Measurements from ENCODE around the gene FOXN3. TPM values are rescaled to one million over a fixed set of nuclear protein-coding genes. Genes with fewer than 3 reads are reported as not detected.

The FOXN3 gene
- total RNA-seq, 2 donors from 2014 or later, result 46.8 to 72.6 TPM

DNA sequence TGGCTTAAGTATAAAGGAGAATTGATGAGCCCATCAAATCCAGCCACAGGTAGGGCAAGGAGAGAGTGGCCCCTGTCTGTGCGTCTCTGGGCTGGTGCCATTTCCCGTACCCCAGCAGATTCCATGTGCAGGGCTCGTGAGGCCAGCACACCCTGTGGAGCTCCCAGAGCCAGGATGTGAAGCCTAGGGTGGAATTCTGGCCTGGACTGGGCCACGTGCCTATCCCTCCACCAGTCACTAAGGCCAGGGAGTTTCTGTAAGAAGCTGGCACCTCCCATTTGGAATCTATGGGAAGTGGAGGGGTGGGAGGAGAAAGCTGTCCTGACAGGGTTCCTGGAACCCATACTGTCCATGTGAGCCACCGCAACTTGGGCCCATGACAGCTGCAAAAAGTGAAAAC, 148.5 kb downstream of the FOXN3 start:
- no peak for DNase-seq
- no peak overlapping the region for H3K9ac ChIP-seq (ENCODE audit: low read depth in 2 of 2, low read length in 2 of 2)
- TF ChIP-seq, protein P1, sequence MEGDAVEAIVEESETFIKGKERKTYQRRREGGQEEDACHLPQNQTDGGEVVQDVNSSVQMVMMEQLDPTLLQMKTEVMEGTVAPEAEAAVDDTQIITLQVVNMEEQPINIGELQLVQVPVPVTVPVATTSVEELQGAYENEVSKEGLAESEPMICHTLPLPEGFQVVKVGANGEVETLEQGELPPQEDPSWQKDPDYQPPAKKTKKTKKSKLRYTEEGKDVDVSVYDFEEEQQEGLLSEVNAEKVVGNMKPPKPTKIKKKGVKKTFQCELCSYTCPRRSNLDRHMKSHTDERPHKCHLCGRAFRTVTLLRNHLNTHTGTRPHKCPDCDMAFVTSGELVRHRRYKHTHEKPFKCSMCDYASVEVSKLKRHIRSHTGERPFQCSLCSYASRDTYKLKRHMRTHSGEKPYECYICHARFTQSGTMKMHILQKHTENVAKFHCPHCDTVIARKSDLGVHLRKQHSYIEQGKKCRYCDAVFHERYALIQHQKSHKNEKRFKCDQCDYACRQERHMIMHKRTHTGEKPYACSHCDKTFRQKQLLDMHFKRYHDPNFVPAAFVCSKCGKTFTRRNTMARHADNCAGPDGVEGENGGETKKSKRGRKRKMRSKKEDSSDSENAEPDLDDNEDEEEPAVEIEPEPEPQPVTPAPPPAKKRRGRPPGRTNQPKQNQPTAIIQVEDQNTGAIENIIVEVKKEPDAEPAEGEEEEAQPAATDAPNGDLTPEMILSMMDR (IDR thresholded peaks at IDR 0.05), result no peak
- H3K27me3 ChIP-seq, result no peaks in the 10 kb centered on the region
- H3K4me1 ChIP-seq, result no peaks in the 10 kb centered on the region
- H3K27ac ChIP-seq, result no peak overlapping the region
- no peaks in the 10 kb centered on the region for H3K9me3 ChIP-seq
- intact Hi-C loops (cut with DNase I), result no loop called here
- H3K36me3 ChIP-seq, result no peaks in the 10 kb centered on the region
- H3K4me3 ChIP-seq, result no peak overlapping the region

DNA sequence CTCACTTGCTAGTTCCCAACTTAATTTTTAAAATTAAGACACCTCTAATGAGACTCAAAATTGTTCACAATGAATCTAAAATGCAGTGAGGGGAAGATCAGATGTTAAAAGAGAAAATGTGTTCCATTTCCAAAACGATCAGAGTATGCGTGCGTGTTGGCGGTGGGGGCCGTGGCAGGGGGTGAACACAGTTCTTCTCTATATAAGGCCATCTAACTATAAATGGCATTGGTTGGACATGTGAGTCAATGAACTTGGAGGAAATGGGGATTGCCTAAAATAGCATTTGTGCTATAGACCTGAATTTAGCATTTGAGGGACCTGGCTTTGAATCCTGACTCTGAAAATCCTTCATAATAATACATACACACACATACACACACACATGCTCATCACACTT, 149.4 kb downstream of the FOXN3 start:
- H3K27me3 ChIP-seq, result no peaks in the 10 kb centered on the region
- no peak for DNase-seq
- no peak overlapping the region for H3K27ac ChIP-seq
- intact Hi-C loops (cut with DNase I), result no loop called here
- H3K4me1 ChIP-seq, result no peaks in the 10 kb centered on the region
- H3K4me3 ChIP-seq, result no peak overlapping the region
- no peaks in the 10 kb centered on the region for H3K9me3 ChIP-seq
- H3K9ac ChIP-seq (ENCODE audit: low read depth in 2 of 2, low read length in 2 of 2), result no peak overlapping the region
- TF ChIP-seq, protein P1 (IDR thresholded peaks at IDR 0.05), result no peak
- H3K36me3 ChIP-seq, result no peaks in the 10 kb centered on the region

DNA sequence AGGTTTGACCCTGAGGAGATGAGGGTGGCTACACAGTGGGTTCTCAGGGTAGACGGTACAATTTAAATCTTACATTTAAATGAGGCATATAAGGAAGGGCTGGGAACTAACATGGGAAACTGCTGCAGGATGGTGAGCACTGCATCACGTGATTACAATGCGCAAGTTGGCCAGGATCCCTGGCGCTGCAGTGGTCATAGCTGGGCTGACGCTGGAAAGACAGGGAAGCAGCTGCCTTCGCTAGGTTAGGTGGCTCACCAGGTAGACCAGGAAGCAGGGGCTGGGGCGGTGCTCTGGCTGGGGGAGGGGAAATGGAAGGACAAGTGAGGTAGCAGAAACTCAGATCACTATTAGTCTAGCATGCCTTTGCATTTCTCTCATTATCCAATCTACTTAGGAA, 149.9 kb downstream of the FOXN3 start:
- H3K4me3 ChIP-seq, result no peak overlapping the region
- H3K9me3 ChIP-seq, result no peaks in the 10 kb centered on the region
- DNase-seq, result no peak
- H3K36me3 ChIP-seq, result no peaks in the 10 kb centered on the region
- no peak overlapping the region for H3K9ac ChIP-seq (ENCODE audit: low read depth in 2 of 2, low read length in 2 of 2)
- H3K27ac ChIP-seq, result no peak overlapping the region
- no peaks in the 10 kb centered on the region for H3K27me3 ChIP-seq
- TF ChIP-seq, protein P1 (IDR thresholded peaks at IDR 0.05), result no peak
- H3K4me1 ChIP-seq, result no peaks in the 10 kb centered on the region
- intact Hi-C loops (cut with DNase I), result no loop called here

DNA sequence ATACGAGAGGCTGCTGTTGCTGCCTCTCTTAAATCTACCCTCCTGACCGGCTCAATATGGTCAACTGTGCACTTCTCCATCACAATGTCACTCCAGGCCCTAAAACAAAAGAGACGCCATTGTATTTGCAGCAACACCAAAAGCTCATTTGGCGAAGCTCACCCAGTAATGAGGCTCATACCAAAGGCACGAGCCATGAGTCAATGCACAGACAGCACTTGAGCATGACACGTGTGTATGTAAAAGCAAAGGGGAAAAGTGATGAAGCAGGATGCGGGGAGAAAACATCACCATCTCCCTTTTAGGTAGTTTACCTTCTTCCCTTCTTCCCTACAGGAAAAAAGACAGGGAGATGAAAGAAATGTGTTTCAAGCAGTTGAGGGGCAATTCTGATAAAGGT, 150.3 kb downstream of the FOXN3 start:
- H3K27me3 ChIP-seq, result no peaks in the 10 kb centered on the region
- H3K9me3 ChIP-seq, result no peaks in the 10 kb centered on the region
- TF ChIP-seq, protein P1 (IDR thresholded peaks at IDR 0.05), result no peak
- no peak for DNase-seq
- H3K9ac ChIP-seq (ENCODE audit: low read depth in 2 of 2, low read length in 2 of 2), result no peak overlapping the region
- no peaks in the 10 kb centered on the region for H3K4me1 ChIP-seq
- intact Hi-C loops (cut with DNase I), result no loop called here
- no peaks in the 10 kb centered on the region for H3K36me3 ChIP-seq
- H3K27ac ChIP-seq, result no peak overlapping the region
- H3K4me3 ChIP-seq, result no peak overlapping the region

DNA sequence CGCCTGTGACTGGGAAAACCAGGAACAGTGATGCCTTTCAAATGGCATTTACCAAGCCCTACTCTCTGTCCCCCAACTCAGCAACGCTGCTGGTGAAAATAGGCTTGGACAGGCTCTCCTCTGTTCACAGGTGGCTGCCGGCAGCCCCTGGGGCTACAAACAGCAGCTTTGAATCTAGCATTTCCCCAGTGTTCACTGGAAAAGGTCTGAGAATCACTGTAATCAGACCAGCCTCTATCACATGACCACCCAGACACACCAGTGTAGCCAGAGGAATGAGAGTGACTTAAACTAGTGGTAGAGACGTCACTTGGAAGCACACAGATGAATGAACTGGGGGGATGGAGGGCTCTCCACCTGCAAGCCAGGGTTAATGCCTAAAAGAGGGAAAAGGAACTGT, 151.8 kb downstream of the FOXN3 start:
- Histone ChIP-seq H3K36me3 (no peaks in the 10 kb centered on the region), H3K9ac (ENCODE audit: low read depth in 2 of 2, low read length in 2 of 2) (no peak overlapping the region), H3K27me3 (no peaks in the 10 kb centered on the region), H3K4me3 (no peak overlapping the region), H3K4me1 (no peaks in the 10 kb centered on the region), H3K27ac (no peak overlapping the region), H3K9me3 (no peaks in the 10 kb centered on the region)
- TF ChIP-seq, protein P1 (IDR thresholded peaks at IDR 0.05), result no peak
- DNase-seq, result no peak
- intact Hi-C loops (cut with DNase I), result no loop called here

All from colonic mucosa (tissue), 4 donors.